ENCODE results near the gene GTPBP2. TPM values are rescaled to one million over a fixed set of nuclear protein-coding genes. Genes with fewer than 3 reads are reported as not detected.

GTPBP2 gene, protein sequence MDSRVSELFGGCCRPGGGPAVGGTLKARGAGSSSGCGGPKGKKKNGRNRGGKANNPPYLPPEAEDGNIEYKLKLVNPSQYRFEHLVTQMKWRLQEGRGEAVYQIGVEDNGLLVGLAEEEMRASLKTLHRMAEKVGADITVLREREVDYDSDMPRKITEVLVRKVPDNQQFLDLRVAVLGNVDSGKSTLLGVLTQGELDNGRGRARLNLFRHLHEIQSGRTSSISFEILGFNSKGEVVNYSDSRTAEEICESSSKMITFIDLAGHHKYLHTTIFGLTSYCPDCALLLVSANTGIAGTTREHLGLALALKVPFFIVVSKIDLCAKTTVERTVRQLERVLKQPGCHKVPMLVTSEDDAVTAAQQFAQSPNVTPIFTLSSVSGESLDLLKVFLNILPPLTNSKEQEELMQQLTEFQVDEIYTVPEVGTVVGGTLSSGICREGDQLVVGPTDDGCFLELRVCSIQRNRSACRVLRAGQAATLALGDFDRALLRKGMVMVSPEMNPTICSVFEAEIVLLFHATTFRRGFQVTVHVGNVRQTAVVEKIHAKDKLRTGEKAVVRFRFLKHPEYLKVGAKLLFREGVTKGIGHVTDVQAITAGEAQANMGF
- total RNA-seq: 10 to 100 TPM; 15.7 to 20.7 TPM

GRCh38 chr6:43629104-43629504 is at the start of gene GTPBP2:
TSS of gene GTPBP2 (minus strand) at chr6:43629264. CDS start at chr6:43629162, 102 bp downstream.
- Histone ChIP-seq H3K4me1 (peaks cover 0 to 30% of the 10 kb centered on the region in 2 donors), H3K4me3 (peak within 1 kb of the TSS; percentile 91 to 99), H3K27me3 (no peaks in the 10 kb centered on the region), H3K27ac (peak within 1 kb of the TSS; percentile 98), H3K36me3 (peaks cover 19% of the 10 kb centered on the region), H3K9me3 (no peaks in the 10 kb centered on the region)
- TF ChIP-seq CTCF (IDR thresholded peaks at IDR 0.05): no peak
- peak; percentile 99 for DNase-seq (ENCODE audit: low spot score)

DNA sequence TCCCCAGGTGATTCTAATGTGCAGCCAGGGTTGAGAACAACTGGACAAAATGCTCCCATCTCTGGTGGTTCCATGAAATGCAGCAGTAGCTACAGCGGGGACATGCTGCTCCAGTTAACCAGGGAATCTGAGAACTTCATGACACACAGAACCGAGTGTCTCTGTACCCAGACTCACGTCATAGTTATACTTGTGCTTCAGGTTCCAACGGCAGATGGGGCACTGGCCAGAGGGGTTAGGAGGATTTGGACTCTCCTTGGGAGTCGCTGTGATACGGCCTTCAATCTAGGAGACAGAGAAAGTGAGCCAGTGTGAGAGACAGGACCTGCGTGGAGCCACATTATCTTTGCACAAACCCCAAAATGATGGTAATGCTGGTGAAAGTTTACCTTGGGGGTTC is 49.3 kb upstream of the GTPBP2 start:
- no peak for TF ChIP-seq CTCF (IDR thresholded peaks at IDR 0.05)
- H3K27me3 ChIP-seq: no peaks in the 10 kb centered on the region
- no peak for DNase-seq (ENCODE audit: low spot score)
- H3K4me3 ChIP-seq: no peak overlapping the region
- no peak overlapping the region for H3K27ac ChIP-seq
- H3K4me1 ChIP-seq: peaks cover 0 to 8% of the 10 kb centered on the region in 2 donors
- H3K36me3 ChIP-seq: peaks cover 65% of the 10 kb centered on the region
- no peaks in the 10 kb centered on the region for H3K9me3 ChIP-seq

GRCh38 chr6:43677759-43678158 is 48.7 kb upstream of the GTPBP2 start:
- Histone ChIP-seq H3K4me1 (peaks cover 0 to 8% of the 10 kb centered on the region in 2 donors), H3K4me3 (no peak overlapping the region), H3K27me3 (no peaks in the 10 kb centered on the region), H3K9me3 (no peaks in the 10 kb centered on the region), H3K27ac (no peak overlapping the region), H3K36me3 (peaks cover 69% of the 10 kb centered on the region)
- no peak for DNase-seq (ENCODE audit: low spot score)
- TF ChIP-seq CTCF (IDR thresholded peaks at IDR 0.05): no peak

GRCh38 chr6:43676962-43677606 is 48.0 kb upstream of the GTPBP2 start:
- TF ChIP-seq CTCF (IDR thresholded peaks at IDR 0.05): no peak

GRCh38 chr6:43674921-43675320 is 45.9 kb upstream of the GTPBP2 start:
- Histone ChIP-seq H3K27ac (no peak overlapping the region), H3K4me1 (peaks cover 0 to 18% of the 10 kb centered on the region in 2 donors), H3K36me3 (peaks cover 79% of the 10 kb centered on the region), H3K27me3 (no peaks in the 10 kb centered on the region), H3K9me3 (no peaks in the 10 kb centered on the region), H3K4me3 (no peak overlapping the region)
- DNase-seq (ENCODE audit: low spot score): no peak
- TF ChIP-seq CTCF (IDR thresholded peaks at IDR 0.05): no peak

More at GRCh38 chr6:43676962-43677606, 48.0 kb upstream of the GTPBP2 start:
- DNase-seq (ENCODE audit: low spot score): no peak
- H3K27me3 ChIP-seq: no peaks in the 10 kb centered on the region
- no peaks in the 10 kb centered on the region for H3K9me3 ChIP-seq
- H3K4me1 ChIP-seq: peaks cover 0 to 7% of the 10 kb centered on the region in 2 donors
- peaks cover 75% of the 10 kb centered on the region for H3K36me3 ChIP-seq
- H3K4me3 ChIP-seq: no peak overlapping the region
- no peak overlapping the region for H3K27ac ChIP-seq
